ENCODE data around the gene RNH1.

The RNH1 gene

GRCh38 chr11:537622-538430, 30.8 kb upstream of the RNH1 start:
- peak overlapping the region; percentile 14 for H3K4me3 ChIP-seq (ENCODE audit: low read depth, low read length)

GRCh38 chr11:536841-537621, 30.0 kb upstream of the RNH1 start, which contains the start of gene LRRC56:
LRRC56 (plus strand) TSS chr11:537527; CDS start chr11:540685, 3,158 bp downstream.
- H3K4me3 ChIP-seq (ENCODE audit: low read depth, low read length) = peak within 1 kb of the TSS; percentile 27

DNA sequence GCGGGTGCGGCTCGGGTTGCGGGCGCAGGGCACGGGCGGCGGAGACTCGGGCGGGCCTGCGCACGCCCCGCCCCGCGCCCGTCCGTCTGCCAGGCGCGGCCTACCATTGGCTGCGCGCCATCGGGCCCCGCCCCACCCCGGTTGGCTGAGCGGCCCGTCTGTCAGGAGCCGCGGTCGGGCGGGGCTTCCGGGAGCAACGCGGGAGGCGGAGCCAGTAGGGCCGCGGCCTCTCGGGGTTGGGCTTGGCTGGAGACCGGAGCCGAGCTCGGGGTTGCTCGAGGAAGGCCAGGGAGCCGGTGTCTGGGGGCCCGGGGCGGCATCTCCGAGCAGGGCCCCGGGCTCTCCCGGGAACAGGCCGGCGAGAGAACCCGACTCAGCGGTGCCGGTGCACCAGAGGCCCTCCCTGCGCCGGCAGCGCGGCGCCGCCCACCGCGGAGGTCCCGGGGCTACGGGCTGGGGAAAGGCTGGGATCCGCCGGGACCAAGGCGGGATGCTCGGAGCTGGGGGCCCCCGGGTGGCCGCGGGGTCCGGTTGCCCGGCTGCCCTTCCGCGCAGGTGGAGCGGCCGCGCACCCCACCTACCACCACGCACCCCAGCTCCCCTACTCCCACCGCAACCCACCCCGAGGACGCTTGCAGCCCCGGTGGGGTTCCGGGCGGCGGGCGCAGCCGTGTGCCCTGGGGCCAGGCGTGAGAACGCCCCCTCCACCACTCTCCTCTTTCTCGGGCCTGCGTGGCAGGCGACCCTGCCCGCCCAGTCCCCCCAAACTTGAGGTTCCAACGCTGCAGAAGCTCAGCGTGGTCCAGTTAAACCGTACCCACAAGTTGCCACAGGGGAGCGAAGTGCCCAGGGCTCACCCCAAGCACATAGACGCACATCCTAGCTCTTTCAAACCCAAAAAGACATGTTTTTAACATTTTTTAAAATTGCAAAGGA, 28.7 kb upstream of the RNH1 start, which contains the start of gene HRAS:
HRAS (minus strand) TSS at position 58 of the 936 bp plus-strand sequence.
- H3K4me3 ChIP-seq (ENCODE audit: low read depth, low read length) = peak within 1 kb of the TSS; percentile 67

DNA sequence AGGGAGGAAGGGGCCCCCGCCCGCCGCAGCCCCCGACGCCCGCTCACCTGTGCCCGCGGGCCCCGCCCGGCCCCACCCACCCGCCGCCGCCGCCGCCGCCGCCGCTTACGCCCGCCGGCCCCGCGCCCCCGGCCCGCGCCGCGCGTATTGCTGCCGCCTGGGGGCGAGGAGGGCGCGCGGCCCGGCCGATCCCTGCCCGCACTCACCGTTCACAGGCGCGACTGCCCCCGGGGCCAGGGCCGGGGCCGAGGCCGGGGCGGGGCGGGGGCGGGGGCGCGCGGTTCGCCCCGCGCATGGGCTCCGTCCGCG, 28.1 kb upstream of the RNH1 start:
- H3K4me3 ChIP-seq (ENCODE audit: low read depth, low read length) = peak overlapping the region; percentile 67

- peak overlapping the region; percentile 67 for H3K4me3 ChIP-seq (ENCODE audit: low read depth, low read length)
These were observed 27.6 kb upstream of the RNH1 start for GRCh38 chr11:534396-535209.

DNA sequence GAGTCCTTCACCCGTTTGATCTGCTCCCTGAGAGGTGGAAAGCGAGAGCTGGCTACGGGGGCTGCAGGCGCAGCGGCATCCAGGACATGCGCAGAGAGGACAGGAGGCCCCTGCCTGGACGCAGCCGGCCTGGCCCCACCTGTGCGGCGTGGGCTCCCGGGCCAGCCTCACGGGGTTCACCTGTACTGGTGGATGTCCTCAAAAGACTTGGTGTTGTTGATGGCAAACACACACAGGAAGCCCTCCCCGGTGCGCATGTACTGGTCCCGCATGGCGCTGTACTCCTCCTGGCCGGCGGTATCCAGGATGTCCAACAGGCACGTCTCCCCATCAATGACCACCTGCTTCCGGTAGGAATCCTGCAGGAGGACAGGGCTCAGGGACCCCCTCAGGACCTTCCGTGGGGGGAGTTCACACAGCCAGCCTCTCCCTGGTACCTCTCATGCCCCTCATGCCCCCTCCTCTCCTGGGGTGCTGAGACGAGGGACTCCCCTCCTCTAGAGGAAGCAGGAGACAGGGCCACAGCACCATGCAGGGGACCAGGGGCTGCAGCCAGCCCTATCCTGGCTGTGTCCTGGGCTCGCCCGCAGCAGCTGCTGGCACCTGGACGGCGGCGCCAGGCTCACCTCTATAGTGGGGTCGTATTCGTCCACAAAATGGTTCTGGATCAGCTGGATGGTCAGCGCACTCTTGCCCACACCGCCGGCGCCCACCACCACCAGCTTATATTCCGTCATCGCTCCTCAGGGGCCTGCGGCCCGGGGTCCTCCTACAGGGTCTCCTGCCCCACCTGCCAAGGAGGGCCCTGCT, 26.7 kb upstream of the RNH1 start:
- H3K4me3 ChIP-seq (ENCODE audit: low read depth, low read length) = no peak overlapping the region

GRCh38 chr11:532986-533585, 26.0 kb upstream of the RNH1 start:
- no peak overlapping the region for H3K4me3 ChIP-seq (ENCODE audit: low read depth, low read length)

DNA sequence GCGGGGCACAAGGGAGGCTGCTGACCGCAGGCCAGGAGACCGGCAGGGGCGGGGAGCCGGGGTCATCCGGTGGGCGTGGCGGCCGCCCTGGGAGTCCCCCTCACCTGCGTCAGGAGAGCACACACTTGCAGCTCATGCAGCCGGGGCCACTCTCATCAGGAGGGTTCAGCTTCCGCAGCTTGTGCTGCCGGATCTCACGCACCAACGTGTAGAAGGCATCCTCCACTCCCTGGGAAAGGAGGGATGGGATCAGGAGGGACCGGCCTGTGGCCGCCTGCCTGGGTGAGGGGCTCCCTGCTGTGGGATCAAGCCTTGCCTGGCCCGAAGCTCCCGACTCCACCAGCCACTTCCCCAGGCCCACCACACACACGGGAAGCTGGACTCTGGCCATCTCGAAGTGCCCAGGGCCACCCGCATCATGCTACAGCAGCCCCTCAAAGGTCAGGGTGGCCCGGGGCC, 25.5 kb upstream of the RNH1 start:
- H3K4me3 ChIP-seq (ENCODE audit: low read depth, low read length) = no peak overlapping the region

- no peak overlapping the region for H3K4me3 ChIP-seq (ENCODE audit: low read depth, low read length)
These were observed 25.0 kb upstream of the RNH1 start for GRCh38 chr11:531919-532526.

DNA sequence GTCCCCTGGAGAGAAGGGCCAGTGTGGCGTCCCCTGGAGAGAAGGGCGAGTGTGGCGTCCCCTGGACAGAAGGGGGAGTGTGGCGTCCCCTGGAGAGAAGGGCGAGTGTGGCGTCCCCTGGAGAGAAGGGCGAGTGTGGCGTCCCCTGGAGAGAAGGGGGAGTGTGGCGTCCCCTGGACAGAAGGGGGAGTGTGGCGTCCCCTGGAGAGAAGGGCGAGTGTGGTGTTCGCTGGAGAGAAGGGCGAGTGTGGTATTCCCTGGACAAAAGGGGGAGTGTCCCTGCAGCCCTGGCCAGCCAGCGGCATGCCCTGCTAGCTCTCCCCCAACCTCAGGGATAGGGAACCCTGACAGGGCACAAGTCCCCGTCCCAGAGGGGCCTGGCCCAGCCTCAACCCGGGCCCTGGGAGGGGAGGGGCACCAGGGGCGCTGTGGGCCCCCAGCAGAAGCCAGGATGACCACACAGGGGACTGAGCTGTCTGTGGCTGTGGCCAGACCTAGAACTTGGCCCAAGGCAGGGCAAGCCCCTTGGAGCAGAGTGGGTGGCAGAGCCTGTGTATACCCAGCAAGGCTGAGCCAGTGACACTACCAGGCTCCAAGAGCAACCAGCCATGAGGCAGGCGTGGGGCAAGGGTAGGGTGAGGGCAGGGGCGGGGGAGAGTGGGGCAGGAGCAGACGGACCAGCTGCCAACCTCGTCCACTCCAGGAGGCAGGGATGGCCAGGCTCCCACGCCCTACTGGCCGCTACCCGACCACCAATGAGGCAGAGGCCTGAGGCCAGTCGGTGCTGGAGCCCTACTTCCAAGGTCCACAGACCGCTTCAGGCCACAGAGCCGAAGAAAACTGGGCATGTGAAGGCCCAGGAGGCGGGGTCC, 24.2 kb upstream of the RNH1 start:
- H3K4me3 ChIP-seq (ENCODE audit: low read depth, low read length) = no peak overlapping the region

GRCh38 chr11:529728-530411, 22.8 kb upstream of the RNH1 start:
- no peak overlapping the region for H3K4me3 ChIP-seq (ENCODE audit: low read depth, low read length)

- no peak overlapping the region for H3K4me3 ChIP-seq (ENCODE audit: low read depth, low read length)
These were observed 22.0 kb upstream of the RNH1 start for GRCh38 chr11:528815-529727.

GRCh38 chr11:528166-528814, 21.2 kb upstream of the RNH1 start:
- no peak overlapping the region for H3K4me3 ChIP-seq (ENCODE audit: low read depth, low read length)

DNA sequence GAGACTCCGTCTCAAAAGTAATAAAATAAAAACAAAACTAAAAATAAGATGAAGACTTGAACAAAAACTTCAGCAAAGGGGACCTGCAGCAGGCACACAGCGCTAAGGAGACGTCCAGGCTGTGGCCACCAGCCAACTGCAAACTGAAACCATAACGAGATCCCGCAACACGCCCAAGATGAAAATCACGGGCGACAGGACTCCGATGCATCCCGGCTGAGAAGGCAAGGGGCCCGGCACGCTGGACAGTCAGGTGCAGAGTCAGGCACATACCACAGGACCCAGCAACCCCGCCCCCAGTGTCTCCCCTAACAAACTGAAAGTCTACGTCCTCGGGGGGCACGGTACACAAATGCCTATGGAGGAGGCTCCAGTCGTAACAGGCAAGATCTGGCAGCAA, 19.1 kb upstream of the RNH1 start:
- H3K4me3 ChIP-seq (ENCODE audit: low read depth, low read length) = no peak overlapping the region

GRCh38 chr11:521177-521688, 14.2 kb upstream of the RNH1 start:
- H3K4me3 ChIP-seq (ENCODE audit: low read depth, low read length) = no peak overlapping the region
